Esophagus muscularis mucosa (tissue), 4 donors: ENCODE results near the gene TAC4. TPM values are rescaled to one million over a fixed set of nuclear protein-coding genes. Genes with fewer than 3 reads are reported as not detected.

Experiments
- DNase-seq: peaks from one replicate; pipeline ENCODE4 v3.0.0-alpha.2; 2017; ENCODE audit errors: extremely low spot score
- H3K27ac ChIP-seq, 4 donors: fragments of 200-600 bp; sonication (generic); replicated peaks in 1 of 4; 1 replicate in 3 of 4; 2 replicates in 1 of 4; pipeline ENCODE4 v1.5.1; 2016 to 2019; ENCODE audit warnings: mild to moderate bottlenecking in 1 of 4
- H3K27me3 ChIP-seq, 4 donors: fragments of 200-600 bp; sonication (generic); one replicate each; pipeline versions ENCODE4 v1.5.1 to v1.6.0; 2016 to 2019
- H3K36me3 ChIP-seq, 4 donors: fragments of 200-600 bp; sonication (generic); one replicate each; pipeline ENCODE4 v1.5.1; 2016 to 2019
- H3K4me1 ChIP-seq, 4 donors: fragments of 200-600 bp; sonication (generic); one replicate each; pipeline ENCODE4 v1.5.1; 2016 to 2019
- H3K4me3 ChIP-seq, 4 donors: fragments of 200-600 bp; sonication (generic); 1 replicate in 2 of 4; 2 replicates in 2 of 4; pipeline ENCODE4 v1.5.1; 2016 to 2019; ENCODE audit warnings: mild to moderate bottlenecking in 4 of 4, moderate library complexity in 1 of 4
- H3K9me3 ChIP-seq, 4 donors: fragments of 200-600 bp; sonication (generic); 1 replicate in 3 of 4; 2 replicates in 1 of 4; pipeline ENCODE4 v1.5.1; 2016 to 2019
- CTCF ChIP-seq, 3 experiments: fragments of 200-600 bp in 2 of 3; fragments of 450-650 bp in 1 of 3; sonication (generic) in 2 of 3; IDR thresholded peaks; one replicate each; pipeline ENCODE4 v1.5.1; 2017 to 2019; ENCODE audit warnings: antibody characterized with exemption in 3 of 3, mild to moderate bottlenecking in 2 of 3, moderate library complexity in 1 of 3
- EP300 ChIP-seq: sonication (generic); formaldehyde crosslinking; IDR thresholded peaks from one replicate; pipeline ENCODE4 v1.6.1; 2017; ENCODE audit warnings: antibody characterized with exemption
- POLR2A ChIP-seq: fragments of 450-650 bp; IDR thresholded peaks from one replicate; pipeline ENCODE4 v1.6.1; 2017; ENCODE audit warnings: antibody characterized with exemption, moderate library complexity, mild to moderate bottlenecking, low read depth
- POLR2AphosphoS5 ChIP-seq, 2 donors: sonication (generic); formaldehyde crosslinking; IDR thresholded peaks; one replicate each; pipeline ENCODE4 v1.6.1; 2017; ENCODE audit warnings: antibody characterized with exemption in 2 of 2
- WGBS: methylation state at CpG from one replicate; pipeline ENCODE4 v1.1.5; 2018; 5-methylcytosine and 5-hydroxymethylcytosine counted together
- intact Hi-C: fragments of 100-400 bp; cut with DNase I; formaldehyde crosslinking; loops from one replicate; pipeline ENCODE4 v1.15.1; 2023
- total RNA-seq, 4 donors: library from RNA; depleted of rRNA; stranded (reverse); fragments of >200 nt; gene quantifications; one replicate each; pipeline versions ENCODE4 v1.1.0 to v1.2.1, GENCODE V29; 2016

TAC4 gene
- total RNA-seq, 4 donors from 2014 or later, result not detected

- no peaks in the 10 kb centered on the region for H3K36me3 ChIP-seq
- H3K27ac ChIP-seq, result no peak overlapping the region
- no peak for DNase-seq
- 66% methylated on average over 10 of the region's 10 CpGs for WGBS
- peaks cover 0 to 17% (median 10%) of the 10 kb centered on the region in 4 donors for H3K4me1 ChIP-seq
- H3K4me3 ChIP-seq, result no peak overlapping the region
- intact Hi-C loops, result no loop called here
- H3K27me3 ChIP-seq, result peaks cover 0 to 83% (median 9%) of the 10 kb centered on the region in 4 donors
- no peaks in the 10 kb centered on the region for H3K9me3 ChIP-seq
- TF ChIP-seq CTCF (IDR thresholded peaks at IDR 0.05) (no peak), POLR2AphosphoS5 (IDR thresholded peaks at IDR 0.05) (no peak), POLR2A (no peak), EP300 (no peak)
Measured at GRCh38 chr17:49894761-49895160, 46.9 kb upstream of the TAC4 start.

GRCh38 chr17:49891694-49892389, 44.0 kb upstream of the TAC4 start:
- H3K4me1 ChIP-seq, result peaks cover 0 to 13% (median 8%) of the 10 kb centered on the region in 4 donors
- H3K4me3 ChIP-seq, result no peak overlapping the region
- H3K36me3 ChIP-seq, result no peaks in the 10 kb centered on the region
- TF ChIP-seq EP300 (no peak), POLR2A (no peak), CTCF (IDR thresholded peaks at IDR 0.05) (no peak), POLR2AphosphoS5 (IDR thresholded peaks at IDR 0.05) (no peak)
- H3K9me3 ChIP-seq, result no peaks in the 10 kb centered on the region
- H3K27ac ChIP-seq, result no peak overlapping the region
- WGBS, result 73% methylated on average over 10 of the region's 10 CpGs
- no peak for DNase-seq
- intact Hi-C loops, result no loop called here
- H3K27me3 ChIP-seq, result peaks cover 0 to 94% (median 7%) of the 10 kb centered on the region in 4 donors

GRCh38 chr17:49891271-49891670, 43.4 kb upstream of the TAC4 start:
- Histone ChIP-seq H3K4me1 (peaks cover 0 to 13% (median 8%) of the 10 kb centered on the region in 4 donors), H3K27me3 (peaks cover 0 to 93% (median 7%) of the 10 kb centered on the region in 4 donors), H3K9me3 (no peaks in the 10 kb centered on the region), H3K4me3 (no peak overlapping the region), H3K36me3 (no peaks in the 10 kb centered on the region), H3K27ac (no peak overlapping the region)
- 71% methylated on average over 5 of the region's 5 CpGs for WGBS
- intact Hi-C loops, result no loop called here
- TF ChIP-seq POLR2AphosphoS5 (IDR thresholded peaks at IDR 0.05) (no peak), CTCF (IDR thresholded peaks at IDR 0.05) (no peak), EP300 (no peak), POLR2A (no peak)
- DNase-seq, result no peak

- peaks cover 0 to 93% (median 7%) of the 10 kb centered on the region in 4 donors for H3K27me3 ChIP-seq
Measured at GRCh38 chr17:49890852-49891251, 43.0 kb upstream of the TAC4 start.

More at GRCh38 chr17:49890852-49891251, 43.0 kb upstream of the TAC4 start:
- WGBS, result 45% methylated on average over 23 of the region's 23 CpGs
- DNase-seq, result no peak
- Histone ChIP-seq H3K4me3 (no peak overlapping the region), H3K27ac (no peak overlapping the region), H3K9me3 (no peaks in the 10 kb centered on the region), H3K36me3 (no peaks in the 10 kb centered on the region), H3K4me1 (peaks cover 0 to 13% (median 8%) of the 10 kb centered on the region in 4 donors)
- no peak for TF ChIP-seq POLR2A
- no peak for TF ChIP-seq EP300
- TF ChIP-seq CTCF (IDR thresholded peaks at IDR 0.05), result no peak
- TF ChIP-seq POLR2AphosphoS5 (IDR thresholded peaks at IDR 0.05), result no peak
- intact Hi-C loops, result no loop called here
